ENCODE data around the gene MKKS. TPM values are rescaled to one million over a fixed set of nuclear protein-coding genes. Genes with fewer than 3 reads are reported as not detected.
A peak's percentile ranks its signal among the peaks of the same experiment; 100 is the strongest.

Gene MKKS
- total and polyA plus RNA-seq, 2 of the 13 experiments (the other 11 are each of a cell fraction or from before 2014, with no cell fraction given), result 26.7 to 34.5 TPM

DNA sequence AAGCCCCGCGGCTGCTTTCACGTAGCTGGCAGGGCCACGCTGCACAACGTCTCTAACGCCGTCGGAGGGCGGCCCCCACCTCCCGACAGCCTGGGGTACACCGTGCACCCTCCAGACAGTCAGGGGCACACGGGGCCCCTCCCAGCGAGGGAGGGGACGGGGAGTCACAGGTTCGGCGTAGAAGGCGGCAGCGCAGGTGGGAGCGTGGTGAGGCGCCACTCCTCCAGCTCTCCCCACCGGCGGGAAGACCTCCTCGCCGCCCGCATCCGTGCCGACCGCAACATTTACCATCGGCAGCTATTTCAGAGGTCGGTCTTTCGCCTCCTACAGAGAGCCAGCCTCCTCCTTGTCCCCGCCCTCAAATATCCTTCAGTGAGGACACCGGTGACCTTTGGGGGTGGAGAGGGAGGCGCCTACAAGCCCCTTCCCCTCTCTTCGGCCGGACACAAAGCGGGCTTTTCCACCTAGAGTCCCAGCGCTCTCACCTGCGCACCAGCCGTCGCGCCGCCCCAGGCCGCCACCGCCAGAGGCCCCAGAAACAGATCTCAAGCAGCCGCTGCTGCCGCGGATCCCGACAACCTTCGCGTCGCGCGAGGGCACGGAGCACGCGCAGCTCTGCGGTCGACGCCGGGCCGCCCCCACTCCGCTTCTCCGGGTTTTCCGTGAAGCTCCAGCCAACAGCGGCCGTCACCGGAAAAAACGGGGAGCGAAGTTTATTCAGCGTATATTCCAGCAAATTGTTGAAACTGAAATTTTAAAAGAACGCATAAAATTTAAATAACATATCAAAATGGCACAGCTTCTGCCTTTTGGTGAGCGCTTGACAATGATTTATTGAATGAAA lies at the start of gene MKKS (continued):
- TF ChIP-seq, protein P1, sequence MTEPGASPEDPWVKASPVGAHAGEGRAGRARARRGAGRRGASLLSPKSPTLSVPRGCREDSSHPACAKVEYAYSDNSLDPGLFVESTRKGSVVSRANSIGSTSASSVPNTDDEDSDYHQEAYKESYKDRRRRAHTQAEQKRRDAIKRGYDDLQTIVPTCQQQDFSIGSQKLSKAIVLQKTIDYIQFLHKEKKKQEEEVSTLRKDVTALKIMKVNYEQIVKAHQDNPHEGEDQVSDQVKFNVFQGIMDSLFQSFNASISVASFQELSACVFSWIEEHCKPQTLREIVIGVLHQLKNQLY (CRISPR knock-in tag; IDR thresholded peaks at IDR 0.05), result peak; percentile 20; the same call in 1 of the 2 replicates
- TF ChIP-seq, protein P2, sequence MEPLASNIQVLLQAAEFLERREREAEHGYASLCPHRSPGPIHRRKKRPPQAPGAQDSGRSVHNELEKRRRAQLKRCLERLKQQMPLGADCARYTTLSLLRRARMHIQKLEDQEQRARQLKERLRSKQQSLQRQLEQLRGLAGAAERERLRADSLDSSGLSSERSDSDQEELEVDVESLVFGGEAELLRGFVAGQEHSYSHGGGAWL (CRISPR knock-in tag; IDR thresholded peaks at IDR 0.05), result peak; percentile 92
- TF ChIP-seq, protein P3, sequence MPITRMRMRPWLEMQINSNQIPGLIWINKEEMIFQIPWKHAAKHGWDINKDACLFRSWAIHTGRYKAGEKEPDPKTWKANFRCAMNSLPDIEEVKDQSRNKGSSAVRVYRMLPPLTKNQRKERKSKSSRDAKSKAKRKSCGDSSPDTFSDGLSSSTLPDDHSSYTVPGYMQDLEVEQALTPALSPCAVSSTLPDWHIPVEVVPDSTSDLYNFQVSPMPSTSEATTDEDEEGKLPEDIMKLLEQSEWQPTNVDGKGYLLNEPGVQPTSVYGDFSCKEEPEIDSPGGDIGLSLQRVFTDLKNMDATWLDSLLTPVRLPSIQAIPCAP (CRISPR knock-in tag; IDR thresholded peaks at IDR 0.05; ENCODE audit: low read depth), result 0 out of 2 replicates have a peak, but pooled peaks have one; percentile 79
- TF ChIP-seq NPAS2 (CRISPR knock-in tag; IDR thresholded peaks at IDR 0.05; ENCODE audit: borderline replicate concordance) (no peak), JDP2 (CRISPR knock-in tag; IDR thresholded peaks at IDR 0.05; ENCODE audit: borderline replicate concordance) (0 out of 2 replicates have a peak, but pooled peaks have one; percentile 49), BHLHE40 (IDR thresholded peaks at IDR 0.05; ENCODE audit: low read length) (0 out of 2 replicates have a peak, but pooled peaks have one; percentile 12), XBP1 (CRISPR knock-in tag; IDR thresholded peaks at IDR 0.05) (peak; percentile 88), FOXP1 (IDR thresholded peaks at IDR 0.05) (no peak), FOXP1 (CRISPR knock-in tag; IDR thresholded peaks at IDR 0.05) (no peak; the same call in 1 of the 2 replicates), NFE2L2 (IDR thresholded peaks at IDR 0.05; ENCODE audit: low read length) (no peak), ZNF24 (IDR thresholded peaks at IDR 0.05) (peak; percentile 34), ZFYVE20 (CRISPR knock-in tag; IDR thresholded peaks at IDR 0.05; ENCODE audit: borderline replicate concordance, low read depth) (no peak; the same call in 1 of the 2 replicates), ADNP (CRISPR knock-in tag; IDR thresholded peaks at IDR 0.05) (no peak), ZNF616 (CRISPR knock-in tag; IDR thresholded peaks at IDR 0.05; ENCODE audit: low read depth) (no peak), ZMYM4 (CRISPR knock-in tag; IDR thresholded peaks at IDR 0.05) (peak; percentile 87), ZNF180 (CRISPR knock-in tag; IDR thresholded peaks at IDR 0.05; ENCODE audit: borderline replicate concordance, low read depth) (no peak)
- TF ChIP-seq, protein P4, sequence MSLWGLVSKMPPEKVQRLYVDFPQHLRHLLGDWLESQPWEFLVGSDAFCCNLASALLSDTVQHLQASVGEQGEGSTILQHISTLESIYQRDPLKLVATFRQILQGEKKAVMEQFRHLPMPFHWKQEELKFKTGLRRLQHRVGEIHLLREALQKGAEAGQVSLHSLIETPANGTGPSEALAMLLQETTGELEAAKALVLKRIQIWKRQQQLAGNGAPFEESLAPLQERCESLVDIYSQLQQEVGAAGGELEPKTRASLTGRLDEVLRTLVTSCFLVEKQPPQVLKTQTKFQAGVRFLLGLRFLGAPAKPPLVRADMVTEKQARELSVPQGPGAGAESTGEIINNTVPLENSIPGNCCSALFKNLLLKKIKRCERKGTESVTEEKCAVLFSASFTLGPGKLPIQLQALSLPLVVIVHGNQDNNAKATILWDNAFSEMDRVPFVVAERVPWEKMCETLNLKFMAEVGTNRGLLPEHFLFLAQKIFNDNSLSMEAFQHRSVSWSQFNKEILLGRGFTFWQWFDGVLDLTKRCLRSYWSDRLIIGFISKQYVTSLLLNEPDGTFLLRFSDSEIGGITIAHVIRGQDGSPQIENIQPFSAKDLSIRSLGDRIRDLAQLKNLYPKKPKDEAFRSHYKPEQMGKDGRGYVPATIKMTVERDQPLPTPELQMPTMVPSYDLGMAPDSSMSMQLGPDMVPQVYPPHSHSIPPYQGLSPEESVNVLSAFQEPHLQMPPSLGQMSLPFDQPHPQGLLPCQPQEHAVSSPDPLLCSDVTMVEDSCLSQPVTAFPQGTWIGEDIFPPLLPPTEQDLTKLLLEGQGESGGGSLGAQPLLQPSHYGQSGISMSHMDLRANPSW (CRISPR knock-in tag; IDR thresholded peaks at IDR 0.05; ENCODE audit: borderline replicate concordance), result no peak; the same call in 1 of the 2 replicates
- TF ChIP-seq, protein P5, sequence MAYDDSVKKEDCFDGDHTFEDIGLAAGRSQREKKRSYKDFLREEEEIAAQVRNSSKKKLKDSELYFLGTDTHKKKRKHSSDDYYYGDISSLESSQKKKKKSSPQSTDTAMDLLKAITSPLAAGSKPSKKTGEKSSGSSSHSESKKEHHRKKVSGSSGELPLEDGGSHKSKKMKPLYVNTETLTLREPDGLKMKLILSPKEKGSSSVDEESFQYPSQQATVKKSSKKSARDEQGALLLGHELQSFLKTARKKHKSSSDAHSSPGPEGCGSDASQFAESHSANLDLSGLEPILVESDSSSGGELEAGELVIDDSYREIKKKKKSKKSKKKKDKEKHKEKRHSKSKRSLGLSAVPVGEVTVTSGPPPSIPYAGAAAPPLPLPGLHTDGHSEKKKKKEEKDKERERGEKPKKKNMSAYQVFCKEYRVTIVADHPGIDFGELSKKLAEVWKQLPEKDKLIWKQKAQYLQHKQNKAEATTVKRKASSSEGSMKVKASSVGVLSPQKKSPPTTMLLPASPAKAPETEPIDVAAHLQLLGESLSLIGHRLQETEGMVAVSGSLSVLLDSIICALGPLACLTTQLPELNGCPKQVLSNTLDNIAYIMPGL (CRISPR knock-in tag; IDR thresholded peaks at IDR 0.05; ENCODE audit: borderline replicate concordance in 1 of 2, low read depth in 1 of 2), result peak; percentile 32 to 90; a peak in 3 of 4 replicates
- TF ChIP-seq, protein P6, sequence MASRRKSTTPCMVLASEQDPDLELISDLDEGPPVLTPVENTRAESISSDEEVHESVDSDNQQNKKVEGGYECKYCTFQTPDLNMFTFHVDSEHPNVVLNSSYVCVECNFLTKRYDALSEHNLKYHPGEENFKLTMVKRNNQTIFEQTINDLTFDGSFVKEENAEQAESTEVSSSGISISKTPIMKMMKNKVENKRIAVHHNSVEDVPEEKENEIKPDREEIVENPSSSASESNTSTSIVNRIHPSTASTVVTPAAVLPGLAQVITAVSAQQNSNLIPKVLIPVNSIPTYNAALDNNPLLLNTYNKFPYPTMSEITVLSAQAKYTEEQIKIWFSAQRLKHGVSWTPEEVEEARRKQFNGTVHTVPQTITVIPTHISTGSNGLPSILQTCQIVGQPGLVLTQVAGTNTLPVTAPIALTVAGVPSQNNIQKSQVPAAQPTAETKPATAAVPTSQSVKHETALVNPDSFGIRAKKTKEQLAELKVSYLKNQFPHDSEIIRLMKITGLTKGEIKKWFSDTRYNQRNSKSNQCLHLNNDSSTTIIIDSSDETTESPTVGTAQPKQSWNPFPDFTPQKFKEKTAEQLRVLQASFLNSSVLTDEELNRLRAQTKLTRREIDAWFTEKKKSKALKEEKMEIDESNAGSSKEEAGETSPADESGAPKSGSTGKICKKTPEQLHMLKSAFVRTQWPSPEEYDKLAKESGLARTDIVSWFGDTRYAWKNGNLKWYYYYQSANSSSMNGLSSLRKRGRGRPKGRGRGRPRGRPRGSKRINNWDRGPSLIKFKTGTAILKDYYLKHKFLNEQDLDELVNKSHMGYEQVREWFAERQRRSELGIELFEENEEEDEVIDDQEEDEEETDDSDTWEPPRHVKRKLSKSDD (CRISPR knock-in tag; IDR thresholded peaks at IDR 0.05; ENCODE audit: low read depth), result no peak; the same call in 1 of the 2 replicates

Measured in HepG2 (cell line).